CD14-positive monocyte (primary cell): ENCODE measurements around the gene TSHZ3. TPM values are rescaled to one million over a fixed set of nuclear protein-coding genes. Genes with fewer than 3 reads are reported as not detected.
A peak's percentile ranks its signal among the peaks of the same experiment; 100 is the strongest.

ENCODE experiments used
- DNase-seq, 3 donors: peaks; one replicate each; pipeline ENCODE4 v3.0.0-alpha.2; 2011 to 2022
- H2AFZ ChIP-seq: 2 replicates; pipeline ENCODE4 v1.6.0; 2012; ENCODE audit warnings: mild to moderate bottlenecking, low read depth, low read length, inconsistent platforms; ENCODE audit not compliant: insufficient read depth, poor library complexity, severe bottlenecking
- H3K27ac ChIP-seq, 2 donors: 1 replicate in 1 of 2; 2 replicates in 1 of 2; pipeline ENCODE4 v1.5.1; 2012 to 2013; ENCODE audit warnings: low read length in 2 of 2, control low read depth in 1 of 2, inconsistent platforms in 1 of 2, low read depth in 1 of 2, mild to moderate bottlenecking in 1 of 2
- H3K27me3 ChIP-seq, 2 donors: one replicate each; pipeline versions ENCODE4 v1.6.0 to v1.6.1; 2011 to 2013; ENCODE audit warnings: low read length in 2 of 2; ENCODE audit not compliant: control insufficient read depth in 2 of 2, insufficient read depth in 2 of 2
- H3K36me3 ChIP-seq, 2 donors: replicated peaks in 1 of 2; 1 replicate in 1 of 2; 2 replicates in 1 of 2; pipeline versions ENCODE4 v1.5.1 to v1.6.1; 2012 to 2013; ENCODE audit warnings: low read length in 2 of 2, control low read depth in 1 of 2, inconsistent platforms in 1 of 2, mild to moderate bottlenecking in 1 of 2; ENCODE audit not compliant: insufficient read depth in 2 of 2, control insufficient read depth in 1 of 2
- H3K4me1 ChIP-seq, 2 donors: 1 replicate in 1 of 2; 2 replicates in 1 of 2; pipeline versions ENCODE4 v1.5.1 to v1.6.1; 2012 to 2013; ENCODE audit warnings: low read length in 2 of 2, control low read depth in 1 of 2, inconsistent platforms in 1 of 2, mild to moderate bottlenecking in 1 of 2, moderate library complexity in 1 of 2; ENCODE audit not compliant: insufficient read depth in 2 of 2, control insufficient read depth in 1 of 2
- H3K4me2 ChIP-seq: replicated peaks from 2 replicates; pipeline ENCODE3; 2012; ENCODE audit warnings: low read length, moderate library complexity, mild to moderate bottlenecking; ENCODE audit not compliant: poor library complexity, severe bottlenecking; ENCODE audit errors: extremely low read depth
- H3K4me3 ChIP-seq, 3 experiments: fragments of 200-600 bp in 1 of 3; sonication (generic) in 1 of 3; replicated peaks in 1 of 3; 1 replicate in 2 of 3; 2 replicates in 1 of 3; pipeline ENCODE4 v1.5.1; 2011 to 2013; ENCODE audit warnings: low read length in 3 of 3, mild to moderate bottlenecking in 3 of 3, control low read depth in 2 of 3, low read depth in 2 of 3, inconsistent platforms in 1 of 3, moderate library complexity in 1 of 3
- H3K79me2 ChIP-seq: 2 replicates; pipeline ENCODE4 v1.6.0; 2012; ENCODE audit warnings: mild to moderate bottlenecking, control low read depth, inconsistent platforms, low read length, moderate library complexity; ENCODE audit not compliant: insufficient read depth
- H3K9ac ChIP-seq: 2 replicates; pipeline ENCODE4 v1.6.0; 2017; ENCODE audit warnings: low read length, mild to moderate bottlenecking; ENCODE audit not compliant: insufficient read depth, poor library complexity, severe bottlenecking
- H3K9me3 ChIP-seq, 2 donors: replicated peaks in 1 of 2; 1 replicate in 1 of 2; 2 replicates in 1 of 2; pipeline versions ENCODE4 v1.5.1 to v1.6.1; 2012 to 2013; ENCODE audit warnings: low read length in 2 of 2, control low read depth in 1 of 2; ENCODE audit not compliant: control insufficient read depth in 1 of 2, insufficient read depth in 1 of 2
- H4K20me1 ChIP-seq: 2 replicates; pipeline ENCODE4 v1.6.0; 2012; ENCODE audit warnings: mild to moderate bottlenecking, low read length, control low read depth, moderate library complexity; ENCODE audit not compliant: insufficient read depth
- H3K27ac Mint-ChIP-seq, 7 donors: one replicate each; pipeline ENCODE4 v1.8.0; 2020; ENCODE audit warnings: mild to moderate bottlenecking in 7 of 7, mixed read lengths in 7 of 7, moderate library complexity in 6 of 7, inconsistent platforms in 2 of 7
- H3K27me3 Mint-ChIP-seq, 3 donors: one replicate each; pipeline ENCODE4 v1.8.0; 2021 to 2022; ENCODE audit warnings: low read depth in 3 of 3, mild to moderate bottlenecking in 3 of 3, mixed read lengths in 3 of 3, moderate library complexity in 3 of 3, inconsistent platforms in 1 of 3
- H3K36me3 Mint-ChIP-seq, 2 donors: one replicate each; pipeline ENCODE4 v1.8.0; 2020; ENCODE audit warnings: mixed read lengths in 2 of 2, inconsistent platforms in 1 of 2, mild to moderate bottlenecking in 1 of 2
- H3K4me1 Mint-ChIP-seq: one replicate; pipeline ENCODE4 v1.8.0; 2020; ENCODE audit warnings: mild to moderate bottlenecking, mixed read lengths
- H3K4me3 Mint-ChIP-seq, 2 donors: one replicate each; pipeline ENCODE4 v1.8.0; 2020; ENCODE audit warnings: mild to moderate bottlenecking in 2 of 2, mixed read lengths in 2 of 2, moderate library complexity in 1 of 2
- H3K9me3 Mint-ChIP-seq, 7 donors: one replicate each; pipeline ENCODE4 v1.8.0; 2020 to 2022; ENCODE audit warnings: mixed read lengths in 7 of 7, mild to moderate bottlenecking in 6 of 7, moderate library complexity in 6 of 7, inconsistent platforms in 2 of 7
- WGBS: methylation state at CpG from one replicate; pipeline ENCODE4 v1.1.5; 2013; ENCODE audit warnings: missing lambda C conversion rate; ENCODE audit not compliant: insufficient coverage; 5-methylcytosine and 5-hydroxymethylcytosine counted together
- intact Hi-C, 2 donors: fragments of 100-400 bp; cut with micrococcal nuclease; formaldehyde crosslinking; loops; one replicate each; pipeline versions ENCODE4 v1.15.0 to v1.15.1; 2023
- polyA plus RNA-seq, 3 donors: library from polyadenylated mRNA; depleted of rRNA in 1 of 3; unstranded in 2 of 3; stranded (reverse) in 1 of 3; fragments of 300-500 nt in 2 of 3; fragments of >200 nt in 1 of 3; fragmentation: Illumina TruSeq in 2 of 3; gene quantifications; 1 replicate in 2 of 3; 2 replicates in 1 of 3; pipeline ENCODE4 v1.2.3, GENCODE V29; 2012 to 2021
- TF ChIP-seq, protein P1 (sequence below): fragments of 200-600 bp; IDR thresholded peaks from one replicate; pipeline ENCODE4 v1.8.0; 2022; ENCODE audit warnings: antibody characterized with exemption, mild to moderate bottlenecking

The TSHZ3 gene
- polyA plus RNA-seq, 3 donors: 2.3 to 5.8 (median 3.3) TPM

DNA sequence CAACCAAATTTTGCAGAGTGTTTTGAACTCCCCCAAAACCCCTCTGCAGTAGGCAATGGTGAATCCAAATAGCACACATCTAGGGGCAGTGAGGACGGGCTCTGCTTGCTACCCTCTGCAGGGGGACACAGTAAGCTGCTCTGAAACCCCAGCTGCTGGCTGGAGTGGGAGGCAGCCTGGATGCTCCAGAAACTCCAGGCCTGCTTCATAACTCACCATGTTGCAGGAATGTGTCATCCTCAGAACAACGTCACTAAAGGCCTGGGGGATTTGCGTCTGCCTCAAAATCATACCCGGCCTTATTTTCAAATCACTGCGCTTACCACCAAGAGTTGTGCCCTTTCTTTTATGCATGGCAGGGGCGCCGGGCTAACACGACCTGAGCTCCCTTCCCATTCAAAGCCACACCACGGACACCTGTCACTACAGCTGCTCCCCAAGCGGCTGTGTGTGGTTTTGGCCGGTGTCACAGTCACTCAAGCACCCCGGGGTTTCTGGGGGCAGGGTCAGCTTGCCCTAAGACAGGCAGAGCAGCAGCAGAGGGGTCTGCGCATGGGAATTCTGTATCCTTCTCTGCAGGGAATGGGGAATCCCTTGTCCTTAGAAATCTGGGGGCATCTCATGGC lies 93.9 kb downstream of the TSHZ3 start:
- H3K9me3 ChIP-seq: no peaks in the 10 kb centered on the region
- no peaks in the 10 kb centered on the region for H3K36me3 ChIP-seq
- H3K9ac ChIP-seq: no peak overlapping the region
- DNase-seq: no peak
- H3K4me1 Mint-ChIP-seq: peaks cover 35% of the 10 kb centered on the region
- H3K4me1 ChIP-seq: peaks cover 14 to 18% of the 10 kb centered on the region in 2 donors
- H3K4me3 Mint-ChIP-seq: no peak overlapping the region
- peaks cover 0 to 1% (median 0%) of the 10 kb centered on the region in 7 donors for H3K9me3 Mint-ChIP-seq
- no peaks in the 10 kb centered on the region for H4K20me1 ChIP-seq
- 95% methylated on average over 12 of the region's 13 CpGs for WGBS
- H3K27me3 Mint-ChIP-seq: peaks cover 3 to 6% (median 6%) of the 10 kb centered on the region in 3 donors
- no peaks in the 10 kb centered on the region for H3K36me3 Mint-ChIP-seq
- no peaks in the 10 kb centered on the region for H3K79me2 ChIP-seq
- H3K27ac Mint-ChIP-seq: peak overlapping the region in 1 of 7 donors; percentile 78
- no peak overlapping the region for H3K4me2 ChIP-seq
- no peak overlapping the region for H2AFZ ChIP-seq
- TF ChIP-seq, protein P1, sequence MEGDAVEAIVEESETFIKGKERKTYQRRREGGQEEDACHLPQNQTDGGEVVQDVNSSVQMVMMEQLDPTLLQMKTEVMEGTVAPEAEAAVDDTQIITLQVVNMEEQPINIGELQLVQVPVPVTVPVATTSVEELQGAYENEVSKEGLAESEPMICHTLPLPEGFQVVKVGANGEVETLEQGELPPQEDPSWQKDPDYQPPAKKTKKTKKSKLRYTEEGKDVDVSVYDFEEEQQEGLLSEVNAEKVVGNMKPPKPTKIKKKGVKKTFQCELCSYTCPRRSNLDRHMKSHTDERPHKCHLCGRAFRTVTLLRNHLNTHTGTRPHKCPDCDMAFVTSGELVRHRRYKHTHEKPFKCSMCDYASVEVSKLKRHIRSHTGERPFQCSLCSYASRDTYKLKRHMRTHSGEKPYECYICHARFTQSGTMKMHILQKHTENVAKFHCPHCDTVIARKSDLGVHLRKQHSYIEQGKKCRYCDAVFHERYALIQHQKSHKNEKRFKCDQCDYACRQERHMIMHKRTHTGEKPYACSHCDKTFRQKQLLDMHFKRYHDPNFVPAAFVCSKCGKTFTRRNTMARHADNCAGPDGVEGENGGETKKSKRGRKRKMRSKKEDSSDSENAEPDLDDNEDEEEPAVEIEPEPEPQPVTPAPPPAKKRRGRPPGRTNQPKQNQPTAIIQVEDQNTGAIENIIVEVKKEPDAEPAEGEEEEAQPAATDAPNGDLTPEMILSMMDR: no peak
- H3K27me3 ChIP-seq: no peaks in the 10 kb centered on the region
- H3K4me3 ChIP-seq: no peak overlapping the region
- intact Hi-C loops: no loop called here
- H3K27ac ChIP-seq: no peak overlapping the region

DNA sequence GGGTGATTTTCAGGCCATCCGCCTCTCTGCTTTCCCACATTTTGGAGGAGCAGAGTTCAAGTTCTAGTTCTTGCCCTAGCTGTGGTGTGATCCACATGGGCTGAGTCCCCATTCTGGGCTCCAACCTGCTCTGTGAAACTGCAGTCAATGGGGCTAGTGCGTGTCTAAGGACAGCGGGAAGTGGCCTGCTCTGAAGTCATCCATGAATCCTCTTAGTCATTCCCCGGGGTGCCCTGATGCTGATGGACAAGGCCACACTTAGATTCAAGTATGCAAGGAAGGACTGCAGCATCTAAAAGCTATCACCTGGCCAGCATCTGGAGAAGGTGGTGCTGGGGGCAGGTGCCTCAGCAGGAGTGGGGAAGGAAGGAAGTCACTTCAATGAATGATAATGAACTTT lies 94.6 kb downstream of the TSHZ3 start:
- Histone ChIP-seq H3K4me3 (no peak overlapping the region), H3K9me3 (no peaks in the 10 kb centered on the region), H3K4me1 (peaks cover 14 to 18% of the 10 kb centered on the region in 2 donors), H3K79me2 (no peaks in the 10 kb centered on the region), H3K27me3 (no peaks in the 10 kb centered on the region), H4K20me1 (no peaks in the 10 kb centered on the region), H2AFZ (no peak overlapping the region), H3K9ac (no peak overlapping the region), H3K27ac (no peak overlapping the region), H3K36me3 (no peaks in the 10 kb centered on the region), H3K4me2 (no peak overlapping the region)
- H3K27ac Mint-ChIP-seq: peak overlapping the region in 2 of 7 donors; percentile 3 to 69
- no peak overlapping the region for H3K4me3 Mint-ChIP-seq
- no peaks in the 10 kb centered on the region for H3K36me3 Mint-ChIP-seq
- peaks cover 5 to 6% (median 6%) of the 10 kb centered on the region in 3 donors for H3K27me3 Mint-ChIP-seq
- H3K4me1 Mint-ChIP-seq: peaks cover 35% of the 10 kb centered on the region
- WGBS: 94% methylated on average over 4 of the region's 4 CpGs
- peaks cover 0 to 1% (median 0%) of the 10 kb centered on the region in 7 donors for H3K9me3 Mint-ChIP-seq
- DNase-seq: peak in 1 of 3 donors; percentile 19
- intact Hi-C loops: no loop called here
- TF ChIP-seq, protein P1: no peak
